SK-N-SH treated with all-trans-retinoic acid at 6 μM for 48 hours (cell line): ENCODE results near the gene OXNAD1.

Source experiments
- ARNTL ChIP-seq: fragments of 450-650 bp; formaldehyde crosslinking; IDR thresholded peaks from 2 replicates; pipeline ENCODE4 v1.5.0; 2020; ENCODE audit warnings: low read depth, mild to moderate bottlenecking, moderate library complexity, borderline replicate concordance
- BACH2 ChIP-seq: fragments of 250-450 bp; sonication (Bioruptor Pico); IDR thresholded peaks from 2 replicates; pipeline ENCODE4 v1.9.0; 2021; ENCODE audit warnings: mild to moderate bottlenecking, borderline replicate concordance
- CREB5 ChIP-seq: fragments of 250-450 bp; sonication (Bioruptor Pico); IDR thresholded peaks from 2 replicates; pipeline ENCODE4 v1.5.1; 2020; ENCODE audit warnings: low read depth, mild to moderate bottlenecking, moderate library complexity
- CSRNP3 ChIP-seq: fragments of 250-450 bp; sonication (Bioruptor Pico); IDR thresholded peaks from 2 replicates; pipeline ENCODE4 v1.5.1; 2021; ENCODE audit warnings: mild to moderate bottlenecking, moderate library complexity
- PATZ1 ChIP-seq: fragments of 250-450 bp; sonication (Bioruptor Pico); IDR thresholded peaks from 2 replicates; pipeline ENCODE4 v1.8.0; 2020; ENCODE audit warnings: mild to moderate bottlenecking, moderate library complexity, borderline replicate concordance
- POU6F1 ChIP-seq: fragments of 250-450 bp; sonication (Bioruptor Pico); IDR thresholded peaks from 2 replicates; pipeline ENCODE4 v1.8.0; 2021; ENCODE audit warnings: low read depth, mild to moderate bottlenecking, moderate library complexity, borderline replicate concordance
- PPARA ChIP-seq: fragments of 250-450 bp; sonication (Bioruptor Pico); IDR thresholded peaks from 2 replicates; pipeline ENCODE4 v1.5.0; 2020; ENCODE audit warnings: mild to moderate bottlenecking, borderline replicate concordance
- RARB ChIP-seq: fragments of 250-450 bp; sonication (Bioruptor Pico); IDR thresholded peaks from 2 replicates; pipeline ENCODE4 v1.8.0; 2021; ENCODE audit warnings: mild to moderate bottlenecking, moderate library complexity
- TCF4 ChIP-seq: fragments of 250-450 bp; sonication (Bioruptor Pico); IDR thresholded peaks from 2 replicates; pipeline ENCODE4 v1.8.0; 2021; ENCODE audit warnings: mild to moderate bottlenecking, moderate library complexity, borderline replicate concordance
- TSHZ2 ChIP-seq: fragments of 250-450 bp; sonication (Bioruptor Pico); IDR thresholded peaks from 2 replicates; pipeline ENCODE4 v1.5.0; 2020; ENCODE audit warnings: mild to moderate bottlenecking, moderate library complexity
- ZC3H10 ChIP-seq: fragments of 250-450 bp; sonication (Bioruptor Pico); IDR thresholded peaks from 2 replicates; pipeline ENCODE4 v1.5.1; 2021; ENCODE audit warnings: mild to moderate bottlenecking, moderate library complexity
- ZFP3 ChIP-seq: fragments of 250-450 bp; sonication (Bioruptor Pico); IDR thresholded peaks from 2 replicates; pipeline ENCODE4 v1.5.0; 2020; ENCODE audit warnings: mild to moderate bottlenecking, moderate library complexity
- ZFP30 ChIP-seq: fragments of 450-650 bp; formaldehyde crosslinking; IDR thresholded peaks from 2 replicates; pipeline ENCODE4 v1.5.0; 2022; ENCODE audit warnings: mild to moderate bottlenecking, moderate library complexity

- no peak for TF ChIP-seq PATZ1 (CRISPR knock-in tag)
- TF ChIP-seq ZFP30 = no peak
- TF ChIP-seq ZC3H10 (CRISPR knock-in tag) = no peak
- no peak for TF ChIP-seq BACH2 (CRISPR knock-in tag)
- TF ChIP-seq RARB = no peak
- no peak for TF ChIP-seq ZFP3 (CRISPR knock-in tag)
- no peak for TF ChIP-seq CREB5 (CRISPR knock-in tag)
- no peak for TF ChIP-seq PPARA (CRISPR knock-in tag)
- no peak for TF ChIP-seq TCF4 (CRISPR knock-in tag)
- no peak for TF ChIP-seq ARNTL (CRISPR knock-in tag)
- TF ChIP-seq POU6F1 (CRISPR knock-in tag) = no peak
- TF ChIP-seq CSRNP3 (CRISPR knock-in tag) = no peak
- no peak for TF ChIP-seq TSHZ2 (CRISPR knock-in tag)
Measured at GRCh38 chr3:16301507-16301906, 36.5 kb downstream of the OXNAD1 start.
